Nephron progenitor cell (in vitro differentiated cells): ENCODE data around the gene GGNBP2.
A peak's percentile ranks its signal among the peaks of the same experiment; 100 is the strongest.

Experiments used
- DNase-seq: peaks from one replicate; pipeline ENCODE4 v3.0.0; 2021
- H3K27ac Mint-ChIP-seq: 2 replicates; pipeline ENCODE4 v1.8.0; 2021; ENCODE audit warnings: mild to moderate bottlenecking, moderate library complexity, mixed read lengths
- H3K27me3 Mint-ChIP-seq: 2 replicates; pipeline ENCODE4 v1.8.0; 2021; ENCODE audit warnings: mild to moderate bottlenecking, low read depth, mixed read lengths; ENCODE audit not compliant: poor library complexity
- H3K36me3 Mint-ChIP-seq: 2 replicates; pipeline ENCODE4 v1.8.0; 2021; ENCODE audit warnings: low read depth, mixed read lengths
- H3K4me1 Mint-ChIP-seq: 2 replicates; pipeline ENCODE4 v1.8.0; 2021; ENCODE audit warnings: mixed read lengths
- H3K4me3 Mint-ChIP-seq: 2 replicates; pipeline ENCODE4 v1.8.0; 2021; ENCODE audit warnings: mild to moderate bottlenecking, moderate library complexity, mixed read lengths
- H3K9me3 Mint-ChIP-seq: 2 replicates; pipeline ENCODE4 v1.8.0; 2021; ENCODE audit warnings: mild to moderate bottlenecking, moderate library complexity, mixed read lengths
- TF ChIP-seq, protein P1 (sequence below): fragments of 200-600 bp; sonication (generic); IDR thresholded peaks from 2 replicates; pipeline ENCODE4 v1.5.0; 2021; ENCODE audit warnings: antibody characterized with exemption

Gene GGNBP2

DNA sequence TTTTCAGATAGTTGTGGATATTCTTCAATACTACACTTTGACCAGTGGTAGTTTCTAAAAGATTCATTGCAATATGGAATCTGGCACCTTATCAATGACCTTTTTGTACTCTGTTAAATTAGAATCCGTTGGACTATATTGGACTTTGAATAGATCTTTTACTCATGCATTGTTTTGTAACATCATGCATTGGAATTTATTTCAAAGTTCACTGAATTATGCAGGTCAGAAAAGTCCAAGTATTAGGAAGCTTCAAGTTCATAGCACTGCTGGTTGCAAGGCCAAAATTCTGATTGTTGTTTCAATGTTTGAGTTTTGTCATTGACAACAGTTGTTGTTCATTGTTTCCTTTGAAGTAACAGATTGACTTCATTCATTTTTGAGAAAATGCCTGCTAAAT lies 39.1 kb downstream of the GGNBP2 start:
- Mint-ChIP-seq H3K36me3 (peaks cover 54% of the 10 kb centered on the region), H3K27ac (no peak overlapping the region), H3K27me3 (no peaks in the 10 kb centered on the region), H3K4me3 (no peak overlapping the region), H3K9me3 (no peaks in the 10 kb centered on the region), H3K4me1 (no peaks in the 10 kb centered on the region)
- DNase-seq, result no peak
- TF ChIP-seq, protein P1, sequence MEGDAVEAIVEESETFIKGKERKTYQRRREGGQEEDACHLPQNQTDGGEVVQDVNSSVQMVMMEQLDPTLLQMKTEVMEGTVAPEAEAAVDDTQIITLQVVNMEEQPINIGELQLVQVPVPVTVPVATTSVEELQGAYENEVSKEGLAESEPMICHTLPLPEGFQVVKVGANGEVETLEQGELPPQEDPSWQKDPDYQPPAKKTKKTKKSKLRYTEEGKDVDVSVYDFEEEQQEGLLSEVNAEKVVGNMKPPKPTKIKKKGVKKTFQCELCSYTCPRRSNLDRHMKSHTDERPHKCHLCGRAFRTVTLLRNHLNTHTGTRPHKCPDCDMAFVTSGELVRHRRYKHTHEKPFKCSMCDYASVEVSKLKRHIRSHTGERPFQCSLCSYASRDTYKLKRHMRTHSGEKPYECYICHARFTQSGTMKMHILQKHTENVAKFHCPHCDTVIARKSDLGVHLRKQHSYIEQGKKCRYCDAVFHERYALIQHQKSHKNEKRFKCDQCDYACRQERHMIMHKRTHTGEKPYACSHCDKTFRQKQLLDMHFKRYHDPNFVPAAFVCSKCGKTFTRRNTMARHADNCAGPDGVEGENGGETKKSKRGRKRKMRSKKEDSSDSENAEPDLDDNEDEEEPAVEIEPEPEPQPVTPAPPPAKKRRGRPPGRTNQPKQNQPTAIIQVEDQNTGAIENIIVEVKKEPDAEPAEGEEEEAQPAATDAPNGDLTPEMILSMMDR, result no peak

DNA sequence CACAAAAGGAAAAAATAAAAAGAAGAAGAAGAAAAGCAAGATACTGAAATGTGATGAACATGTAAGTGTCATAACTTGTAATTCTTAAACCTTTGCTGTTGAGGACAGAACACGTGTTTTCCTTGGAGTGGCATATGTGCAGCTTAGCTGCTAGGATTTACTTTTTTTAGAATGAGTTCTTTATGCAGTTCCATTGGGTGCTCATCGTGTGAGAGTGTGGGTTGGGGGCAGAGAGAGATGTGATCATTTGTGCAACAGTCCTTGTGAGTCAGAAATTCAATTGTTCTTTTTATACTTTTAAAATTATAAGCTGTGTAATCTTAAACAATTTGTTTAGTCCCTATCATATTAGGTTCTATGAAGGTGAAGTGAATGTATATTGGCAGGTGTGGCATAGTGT lies 41.4 kb downstream of the GGNBP2 start:
- Mint-ChIP-seq H3K36me3 (peaks cover 38% of the 10 kb centered on the region), H3K27me3 (no peaks in the 10 kb centered on the region), H3K9me3 (no peaks in the 10 kb centered on the region), H3K27ac (no peak overlapping the region), H3K4me1 (peaks cover 6% of the 10 kb centered on the region), H3K4me3 (no peak overlapping the region)
- TF ChIP-seq, protein P1, result no peak
- no peak for DNase-seq

DNA sequence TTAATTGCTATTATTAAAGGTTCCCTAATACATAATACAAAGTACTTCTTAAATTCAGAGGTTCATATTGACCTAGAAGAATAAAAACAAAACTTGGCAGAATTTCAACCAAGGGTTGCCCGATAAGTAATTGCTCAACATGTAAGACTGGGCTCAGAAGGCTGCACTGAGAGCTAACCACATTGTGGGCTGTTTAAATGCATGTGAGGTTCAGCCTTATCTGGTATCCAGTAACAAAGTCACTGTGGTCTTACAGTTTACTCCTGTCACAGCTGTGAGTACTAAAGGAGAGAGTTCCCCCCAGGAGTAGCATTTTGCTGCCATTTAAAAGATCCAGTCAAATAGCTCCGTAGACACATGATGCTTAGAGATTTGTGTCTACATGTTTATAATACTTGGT lies 45.4 kb downstream of the GGNBP2 start:
- TF ChIP-seq, protein P1, result no peak
- Mint-ChIP-seq H3K4me3 (no peak overlapping the region), H3K9me3 (no peaks in the 10 kb centered on the region), H3K27ac (no peak overlapping the region), H3K27me3 (no peaks in the 10 kb centered on the region), H3K4me1 (peaks cover 36% of the 10 kb centered on the region), H3K36me3 (peaks cover 33% of the 10 kb centered on the region)
- DNase-seq, result no peak

DNA sequence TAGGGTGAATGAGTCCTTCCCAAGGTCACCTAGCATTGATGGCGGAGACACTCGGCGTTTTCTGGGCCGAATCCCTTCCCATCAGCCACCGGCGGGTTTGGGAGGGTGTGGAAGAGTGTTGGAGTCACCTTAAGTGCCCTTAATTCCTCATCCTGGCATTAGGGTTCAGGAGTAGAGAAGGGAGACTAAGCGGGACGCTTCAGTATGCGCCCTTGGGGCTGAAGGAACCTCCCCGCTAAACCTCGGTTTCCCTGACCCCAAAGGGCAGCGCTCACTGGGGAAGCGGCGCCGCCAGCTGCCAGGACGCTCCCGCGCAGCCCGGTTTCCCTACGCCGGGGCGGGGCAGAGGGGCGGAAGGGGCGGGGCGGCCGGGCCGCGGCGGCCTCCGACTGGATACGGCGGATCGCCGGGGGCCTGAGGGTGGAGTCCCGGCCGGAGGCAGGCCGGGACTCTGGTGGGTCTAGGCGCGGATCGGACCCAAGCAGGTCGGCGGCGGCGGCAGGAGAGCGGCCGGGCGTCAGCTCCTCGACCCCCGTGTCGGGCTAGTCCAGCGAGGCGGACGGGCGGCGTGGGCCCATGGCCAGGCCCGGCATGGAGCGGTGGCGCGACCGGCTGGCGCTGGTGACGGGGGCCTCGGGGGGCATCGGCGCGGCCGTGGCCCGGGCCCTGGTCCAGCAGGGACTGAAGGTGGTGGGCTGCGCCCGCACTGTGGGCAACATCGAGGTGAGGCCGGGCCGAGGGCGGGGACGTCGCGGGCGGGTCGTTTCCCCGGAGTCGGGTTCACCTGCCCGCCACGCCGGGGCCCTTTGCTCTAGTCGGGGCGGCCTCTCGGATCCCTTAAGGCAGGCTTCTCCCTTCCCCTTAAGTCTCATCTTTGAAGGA lies 47.0 kb downstream of the GGNBP2 start, which contains the start of gene DHRS11:
Gene DHRS11 (plus strand): TSS at position 446 of the 882 bp plus-strand sequence. CDS start 131 bp downstream, at position 577.
- peaks cover 26% of the 10 kb centered on the region for H3K36me3 Mint-ChIP-seq
- H3K27ac Mint-ChIP-seq, result no peak within 1 kb of the TSS
- no peaks in the 10 kb centered on the region for H3K9me3 Mint-ChIP-seq
- H3K27me3 Mint-ChIP-seq, result no peaks in the 10 kb centered on the region
- TF ChIP-seq, protein P1, result no peak
- peak; percentile 93 for DNase-seq
- peaks cover 43% of the 10 kb centered on the region for H3K4me1 Mint-ChIP-seq
- peak within 1 kb of the TSS; percentile 84 for H3K4me3 Mint-ChIP-seq

DNA sequence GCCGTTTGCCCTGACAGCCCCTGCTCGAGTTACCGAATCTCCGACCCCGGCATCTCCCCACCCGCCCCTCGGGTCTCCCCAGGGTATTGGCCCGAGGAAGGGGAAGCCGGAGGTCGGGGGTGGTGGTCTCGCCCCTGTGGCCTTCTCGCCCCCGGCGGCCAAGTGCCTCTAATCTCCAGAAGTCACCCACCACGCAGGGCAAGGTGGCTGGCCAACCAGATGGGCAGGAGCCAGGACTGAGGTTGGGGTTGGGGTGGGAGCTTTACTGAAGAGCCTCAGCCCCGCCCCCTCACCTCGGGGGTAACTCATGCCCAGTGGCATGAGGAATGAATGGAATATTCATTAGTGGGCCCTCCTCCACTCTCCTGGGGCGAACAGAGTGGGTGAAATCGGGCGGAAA lies 47.6 kb downstream of the GGNBP2 start:
- TF ChIP-seq, protein P1, result no peak
- no peak overlapping the region for H3K27ac Mint-ChIP-seq
- H3K4me3 Mint-ChIP-seq, result peak overlapping the region; percentile 84
- no peaks in the 10 kb centered on the region for H3K27me3 Mint-ChIP-seq
- H3K9me3 Mint-ChIP-seq, result no peaks in the 10 kb centered on the region
- DNase-seq, result peak; percentile 40
- peaks cover 20% of the 10 kb centered on the region for H3K36me3 Mint-ChIP-seq
- peaks cover 43% of the 10 kb centered on the region for H3K4me1 Mint-ChIP-seq
